Astrocyte of the cerebellum (primary cell): ENCODE measurements around the gene UBTF.

Source experiments
- DNase-seq: peaks from one replicate; pipeline ENCODE4 v3.0.0-alpha.2; 2011; ENCODE audit warnings: low read depth
- H3K4me3 ChIP-seq: 2 replicates; pipeline ENCODE4 v1.5.1; 2011; ENCODE audit warnings: mild to moderate bottlenecking, low read depth, low read length, moderate library complexity
- in situ Hi-C: cut with HindIII; loops from 2 replicates; pipeline ENCODE4 v1.10.0; 2017; ENCODE audit warnings: low sequenced_read_pairs
- TF ChIP-seq, protein P1 (sequence below): IDR thresholded peaks from 2 replicates; pipeline ENCODE4 v1.5.1; 2012; ENCODE audit warnings: low read length, low read depth, moderate library complexity, mild to moderate bottlenecking; ENCODE audit errors: missing control alignments

The UBTF gene

DNA sequence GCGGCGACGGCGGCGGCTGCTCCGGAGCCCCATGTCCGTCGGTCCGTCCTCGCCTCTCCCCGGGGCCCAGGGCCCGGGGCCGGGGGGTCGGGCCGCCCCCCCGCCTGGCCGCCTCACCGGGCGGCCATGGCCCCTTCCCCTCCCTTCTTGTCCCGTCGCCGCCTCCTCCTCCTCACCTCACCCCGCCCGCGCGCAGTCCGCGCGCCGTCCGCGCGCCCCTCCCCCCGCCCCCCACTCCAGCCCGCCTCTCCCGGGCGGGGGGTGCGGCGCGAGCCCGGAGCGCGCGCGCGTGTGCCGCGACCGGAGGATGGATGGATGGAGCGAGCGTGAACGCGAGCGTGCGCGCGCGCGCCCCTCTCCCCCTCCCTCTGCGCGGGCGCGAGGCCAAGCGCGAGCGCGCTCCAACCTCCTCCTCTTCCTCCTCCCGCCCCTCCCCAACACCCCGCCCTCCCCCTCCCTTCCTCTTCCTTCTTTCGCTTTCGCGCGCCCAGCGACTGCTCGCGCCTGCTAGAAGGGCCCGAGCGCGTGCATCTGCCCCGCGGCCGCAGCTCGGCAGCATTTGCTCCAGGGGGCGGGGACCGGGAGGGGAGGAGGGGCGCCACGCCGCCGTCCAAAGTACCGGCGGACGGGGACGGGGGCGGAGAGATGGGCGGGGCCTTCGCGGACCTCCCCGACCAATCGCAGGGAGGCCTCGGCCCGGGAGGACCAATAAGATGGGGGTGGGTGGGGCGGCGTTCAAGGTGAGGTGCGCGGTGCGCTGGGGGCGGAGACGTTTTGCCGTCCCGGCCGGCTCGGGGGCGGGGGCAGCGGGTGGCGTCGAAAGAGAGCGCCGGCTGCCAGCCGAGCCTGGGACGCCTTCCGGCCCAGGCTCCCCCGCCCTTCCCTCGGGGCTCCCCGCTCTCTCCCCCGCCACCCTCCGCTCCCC, 19.7 kb downstream of the UBTF start, which contains the start of gene ATXN7L3:
Gene ATXN7L3, minus strand, starts transcription at position 332 of the 925 bp plus-strand sequence. CDS start 1,814 bp downstream, outside the sequence.
- peak within 1 kb of the TSS; percentile 76 for H3K4me3 ChIP-seq
- TF ChIP-seq, protein P1, sequence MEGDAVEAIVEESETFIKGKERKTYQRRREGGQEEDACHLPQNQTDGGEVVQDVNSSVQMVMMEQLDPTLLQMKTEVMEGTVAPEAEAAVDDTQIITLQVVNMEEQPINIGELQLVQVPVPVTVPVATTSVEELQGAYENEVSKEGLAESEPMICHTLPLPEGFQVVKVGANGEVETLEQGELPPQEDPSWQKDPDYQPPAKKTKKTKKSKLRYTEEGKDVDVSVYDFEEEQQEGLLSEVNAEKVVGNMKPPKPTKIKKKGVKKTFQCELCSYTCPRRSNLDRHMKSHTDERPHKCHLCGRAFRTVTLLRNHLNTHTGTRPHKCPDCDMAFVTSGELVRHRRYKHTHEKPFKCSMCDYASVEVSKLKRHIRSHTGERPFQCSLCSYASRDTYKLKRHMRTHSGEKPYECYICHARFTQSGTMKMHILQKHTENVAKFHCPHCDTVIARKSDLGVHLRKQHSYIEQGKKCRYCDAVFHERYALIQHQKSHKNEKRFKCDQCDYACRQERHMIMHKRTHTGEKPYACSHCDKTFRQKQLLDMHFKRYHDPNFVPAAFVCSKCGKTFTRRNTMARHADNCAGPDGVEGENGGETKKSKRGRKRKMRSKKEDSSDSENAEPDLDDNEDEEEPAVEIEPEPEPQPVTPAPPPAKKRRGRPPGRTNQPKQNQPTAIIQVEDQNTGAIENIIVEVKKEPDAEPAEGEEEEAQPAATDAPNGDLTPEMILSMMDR = no peak
- in situ Hi-C loops = loop anchor here (10.0 kb wide), 1 partner anchor 55 kb away; no protein-coding TSS in a partner anchor
- peak; percentile 93 for DNase-seq

DNA sequence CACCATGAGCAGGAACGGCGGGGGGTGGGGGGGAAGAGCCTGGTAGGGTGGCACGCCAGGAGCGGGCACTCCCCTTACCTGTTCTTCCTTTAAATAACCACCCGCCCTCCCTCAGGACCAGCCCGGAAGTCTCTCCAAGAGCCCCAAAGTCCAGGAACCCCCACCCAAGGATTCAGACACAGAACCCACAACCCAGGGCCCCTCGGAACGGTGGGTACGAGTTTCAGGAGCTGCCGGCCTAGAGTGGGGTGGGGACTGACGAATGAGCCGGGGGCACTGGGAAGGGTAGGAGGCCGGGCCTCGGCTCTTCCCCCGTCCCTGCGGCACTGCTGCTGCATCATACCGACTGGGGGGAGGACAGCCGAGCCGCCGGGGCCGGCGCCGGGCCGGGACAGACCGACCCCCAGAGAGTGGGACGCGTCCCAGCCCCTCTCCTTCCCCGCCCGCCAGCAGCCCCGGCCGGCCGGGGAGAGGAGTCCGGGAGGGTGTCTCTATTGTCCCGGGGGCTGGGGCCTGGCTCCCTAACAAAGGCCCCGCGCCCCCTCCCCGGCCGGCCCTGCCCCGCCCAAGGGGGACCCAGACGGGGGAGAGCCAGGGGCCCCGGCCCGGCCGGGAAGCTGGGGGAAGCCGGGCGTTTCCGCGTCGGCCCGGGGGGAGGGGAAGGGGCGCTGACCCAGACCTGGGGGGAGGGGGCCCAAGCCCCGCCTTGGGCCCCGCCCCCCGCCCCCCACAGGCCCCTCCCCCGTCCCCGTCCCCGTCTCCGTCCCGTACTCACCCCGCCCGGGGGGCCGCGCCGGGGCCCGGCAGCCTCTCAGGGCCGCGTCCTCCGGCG, 20.5 kb downstream of the UBTF start:
- peak overlapping the region; percentile 76 for H3K4me3 ChIP-seq
- TF ChIP-seq, protein P1 = no peak
- DNase-seq = no peak
- in situ Hi-C loops = no loop called here

DNA sequence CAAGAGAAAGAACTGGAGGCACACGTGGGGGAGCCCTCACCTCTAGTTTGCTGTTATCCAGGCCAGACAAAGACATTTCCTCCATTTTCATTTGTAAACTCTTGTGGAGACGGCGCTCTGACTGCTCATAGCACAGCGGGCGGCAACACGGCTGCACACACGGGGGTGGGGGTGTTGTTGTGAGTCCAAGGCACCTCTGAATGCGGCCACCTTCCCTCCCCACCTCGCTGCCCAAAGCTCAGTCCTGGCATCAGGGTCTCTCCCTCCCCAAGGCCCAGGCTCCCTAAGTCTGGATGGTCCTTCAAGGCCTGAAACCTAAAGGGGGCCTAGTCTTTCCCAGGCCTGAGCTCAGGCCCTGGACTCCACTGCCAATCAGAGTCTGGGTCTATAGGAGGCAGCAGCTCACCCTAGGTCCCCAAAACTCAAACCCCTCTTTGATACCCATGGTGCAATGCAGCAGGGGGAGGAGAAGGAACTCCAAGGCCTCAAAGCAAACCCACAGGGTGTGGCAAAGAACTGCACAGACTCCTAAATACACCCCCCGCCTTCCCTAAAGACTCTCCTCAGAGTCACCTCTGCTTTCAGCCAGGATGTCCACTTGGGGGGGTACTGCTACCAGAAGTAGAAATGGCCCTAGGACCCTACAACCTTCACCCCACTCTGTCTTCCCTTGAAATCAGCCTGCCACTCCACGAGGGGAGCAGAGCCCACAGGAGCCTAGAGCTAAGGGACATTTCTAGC, 21.3 kb downstream of the UBTF start:
- TF ChIP-seq, protein P1 = peak; percentile 18
- in situ Hi-C loops = no loop called here
- DNase-seq = no peak
- H3K4me3 ChIP-seq = peak overlapping the region; percentile 76

GRCh38 chr17:44197107-44197506, 22.4 kb downstream of the UBTF start:
- no peak for DNase-seq
- no peak overlapping the region for H3K4me3 ChIP-seq
- in situ Hi-C loops = no loop called here
- TF ChIP-seq, protein P1 = no peak

DNA sequence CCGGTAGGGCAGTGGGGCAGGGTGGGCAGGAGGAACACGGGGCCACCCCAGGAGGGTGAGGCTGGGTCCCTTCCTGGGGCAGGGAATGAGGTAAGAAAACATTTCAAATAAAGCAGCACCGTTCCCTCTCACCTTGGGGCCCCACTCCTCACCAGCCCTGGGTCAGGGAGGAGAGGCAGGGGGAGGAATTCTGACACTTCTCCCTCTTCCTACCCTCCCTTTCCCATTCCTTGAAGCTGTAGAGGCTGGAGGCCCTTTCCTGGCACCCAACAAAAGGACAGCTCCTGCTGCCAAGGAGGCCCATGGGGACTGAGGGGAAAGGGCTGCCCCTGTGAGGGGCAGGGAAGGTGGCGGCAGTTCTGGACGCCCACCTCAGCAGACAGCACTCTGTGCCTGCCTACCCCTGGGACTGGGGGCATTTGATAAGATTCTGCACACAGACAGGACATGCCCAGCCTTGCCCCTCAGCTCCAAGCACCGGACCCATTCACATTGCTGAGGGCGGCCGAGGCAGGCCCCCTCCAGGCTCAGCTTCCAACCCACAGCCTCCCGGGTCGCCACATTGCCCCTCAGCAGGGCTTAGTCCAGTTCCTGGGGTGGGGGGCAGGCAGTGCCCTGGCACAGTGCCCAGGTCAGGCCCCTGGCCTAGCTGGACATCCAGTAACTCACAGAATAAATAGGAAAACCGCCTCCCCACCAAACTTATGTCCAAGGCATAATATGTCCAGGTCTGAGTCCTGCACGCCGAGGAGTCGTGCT, 26.0 kb downstream of the UBTF start:
- in situ Hi-C loops = no loop called here
- TF ChIP-seq, protein P1 = no peak
- no peak for DNase-seq
- H3K4me3 ChIP-seq = no peak overlapping the region
